Right lobe of liver (tissue), 4 donors: ENCODE results near the gene TTC23.

Experiments used
- POLR2A ChIP-seq: fragments of 450-650 bp; IDR thresholded peaks from one replicate; pipeline ENCODE4 v1.6.1; 2017; ENCODE audit warnings: antibody characterized with exemption, mild to moderate bottlenecking
- TF ChIP-seq, protein P1 (sequence below), 4 donors: fragments of 200-600 bp in 3 of 4; fragments of 450-650 bp in 1 of 4; IDR thresholded peaks; one replicate each; pipeline versions ENCODE4 v1.5.1 to v1.8.0; 2016 to 2022; ENCODE audit warnings: antibody characterized with exemption in 4 of 4, mild to moderate bottlenecking in 2 of 4
- donor health status: DM: no; HTN: no; CAD: no.
- donor health status: DM: no; HTN: no; CAD: no.
- donor health status: DM: no; HTN: yes; CAD: no.

DNA sequence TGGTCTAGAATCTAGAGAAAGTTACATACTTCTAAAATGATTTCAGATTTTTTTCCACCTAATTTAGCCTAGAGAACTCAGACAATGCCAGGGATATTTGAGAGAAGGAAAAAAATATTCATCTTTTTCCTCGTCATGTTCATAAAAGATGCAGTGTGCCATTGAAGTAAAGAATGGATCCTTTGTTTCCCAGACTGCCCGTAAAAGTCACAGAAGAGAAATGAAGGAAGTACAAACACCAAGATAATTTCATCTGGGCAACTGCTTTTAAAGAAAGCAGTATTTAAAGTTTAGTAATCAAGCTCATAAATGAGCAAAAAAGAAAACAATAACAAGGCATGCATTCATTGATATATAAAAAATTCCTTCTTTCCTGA, 47.2 kb downstream of the TTC23 start:
- TF ChIP-seq, protein P1, sequence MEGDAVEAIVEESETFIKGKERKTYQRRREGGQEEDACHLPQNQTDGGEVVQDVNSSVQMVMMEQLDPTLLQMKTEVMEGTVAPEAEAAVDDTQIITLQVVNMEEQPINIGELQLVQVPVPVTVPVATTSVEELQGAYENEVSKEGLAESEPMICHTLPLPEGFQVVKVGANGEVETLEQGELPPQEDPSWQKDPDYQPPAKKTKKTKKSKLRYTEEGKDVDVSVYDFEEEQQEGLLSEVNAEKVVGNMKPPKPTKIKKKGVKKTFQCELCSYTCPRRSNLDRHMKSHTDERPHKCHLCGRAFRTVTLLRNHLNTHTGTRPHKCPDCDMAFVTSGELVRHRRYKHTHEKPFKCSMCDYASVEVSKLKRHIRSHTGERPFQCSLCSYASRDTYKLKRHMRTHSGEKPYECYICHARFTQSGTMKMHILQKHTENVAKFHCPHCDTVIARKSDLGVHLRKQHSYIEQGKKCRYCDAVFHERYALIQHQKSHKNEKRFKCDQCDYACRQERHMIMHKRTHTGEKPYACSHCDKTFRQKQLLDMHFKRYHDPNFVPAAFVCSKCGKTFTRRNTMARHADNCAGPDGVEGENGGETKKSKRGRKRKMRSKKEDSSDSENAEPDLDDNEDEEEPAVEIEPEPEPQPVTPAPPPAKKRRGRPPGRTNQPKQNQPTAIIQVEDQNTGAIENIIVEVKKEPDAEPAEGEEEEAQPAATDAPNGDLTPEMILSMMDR (IDR thresholded peaks at IDR 0.05) = no peak
- no peak for TF ChIP-seq POLR2A
